HL-60 (cell line): ENCODE data around the gene HPS1.

Experiments
- POLR2AphosphoS5 ChIP-seq: IDR thresholded peaks from 2 replicates; pipeline ENCODE4 v1.6.1; 2012; ENCODE audit warnings: low read depth
- SPI1 ChIP-seq: IDR thresholded peaks from 2 replicates; pipeline ENCODE4 v1.6.1; 2012; ENCODE audit warnings: low read depth, mild to moderate bottlenecking, borderline replicate concordance
- TF ChIP-seq, protein P1 (sequence below): IDR thresholded peaks from 2 replicates; pipeline ENCODE4 v1.6.1; 2012; ENCODE audit warnings: low read depth; ENCODE audit not compliant: insufficient replicate concordance
- TF ChIP-seq, protein P2 (sequence below): IDR thresholded peaks from one replicate; pipeline ENCODE4 v1.5.1; 2011; ENCODE audit warnings: low read length, control low read depth, inconsistent platforms; ENCODE audit not compliant: insufficient read depth

GRCh38 chr10:98433371-98433770, 13.4 kb downstream of the HPS1 start:
- TF ChIP-seq, protein P1, sequence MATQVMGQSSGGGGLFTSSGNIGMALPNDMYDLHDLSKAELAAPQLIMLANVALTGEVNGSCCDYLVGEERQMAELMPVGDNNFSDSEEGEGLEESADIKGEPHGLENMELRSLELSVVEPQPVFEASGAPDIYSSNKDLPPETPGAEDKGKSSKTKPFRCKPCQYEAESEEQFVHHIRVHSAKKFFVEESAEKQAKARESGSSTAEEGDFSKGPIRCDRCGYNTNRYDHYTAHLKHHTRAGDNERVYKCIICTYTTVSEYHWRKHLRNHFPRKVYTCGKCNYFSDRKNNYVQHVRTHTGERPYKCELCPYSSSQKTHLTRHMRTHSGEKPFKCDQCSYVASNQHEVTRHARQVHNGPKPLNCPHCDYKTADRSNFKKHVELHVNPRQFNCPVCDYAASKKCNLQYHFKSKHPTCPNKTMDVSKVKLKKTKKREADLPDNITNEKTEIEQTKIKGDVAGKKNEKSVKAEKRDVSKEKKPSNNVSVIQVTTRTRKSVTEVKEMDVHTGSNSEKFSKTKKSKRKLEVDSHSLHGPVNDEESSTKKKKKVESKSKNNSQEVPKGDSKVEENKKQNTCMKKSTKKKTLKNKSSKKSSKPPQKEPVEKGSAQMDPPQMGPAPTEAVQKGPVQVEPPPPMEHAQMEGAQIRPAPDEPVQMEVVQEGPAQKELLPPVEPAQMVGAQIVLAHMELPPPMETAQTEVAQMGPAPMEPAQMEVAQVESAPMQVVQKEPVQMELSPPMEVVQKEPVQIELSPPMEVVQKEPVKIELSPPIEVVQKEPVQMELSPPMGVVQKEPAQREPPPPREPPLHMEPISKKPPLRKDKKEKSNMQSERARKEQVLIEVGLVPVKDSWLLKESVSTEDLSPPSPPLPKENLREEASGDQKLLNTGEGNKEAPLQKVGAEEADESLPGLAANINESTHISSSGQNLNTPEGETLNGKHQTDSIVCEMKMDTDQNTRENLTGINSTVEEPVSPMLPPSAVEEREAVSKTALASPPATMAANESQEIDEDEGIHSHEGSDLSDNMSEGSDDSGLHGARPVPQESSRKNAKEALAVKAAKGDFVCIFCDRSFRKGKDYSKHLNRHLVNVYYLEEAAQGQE: no peak
- TF ChIP-seq POLR2AphosphoS5: no peak
- TF ChIP-seq, protein P2, sequence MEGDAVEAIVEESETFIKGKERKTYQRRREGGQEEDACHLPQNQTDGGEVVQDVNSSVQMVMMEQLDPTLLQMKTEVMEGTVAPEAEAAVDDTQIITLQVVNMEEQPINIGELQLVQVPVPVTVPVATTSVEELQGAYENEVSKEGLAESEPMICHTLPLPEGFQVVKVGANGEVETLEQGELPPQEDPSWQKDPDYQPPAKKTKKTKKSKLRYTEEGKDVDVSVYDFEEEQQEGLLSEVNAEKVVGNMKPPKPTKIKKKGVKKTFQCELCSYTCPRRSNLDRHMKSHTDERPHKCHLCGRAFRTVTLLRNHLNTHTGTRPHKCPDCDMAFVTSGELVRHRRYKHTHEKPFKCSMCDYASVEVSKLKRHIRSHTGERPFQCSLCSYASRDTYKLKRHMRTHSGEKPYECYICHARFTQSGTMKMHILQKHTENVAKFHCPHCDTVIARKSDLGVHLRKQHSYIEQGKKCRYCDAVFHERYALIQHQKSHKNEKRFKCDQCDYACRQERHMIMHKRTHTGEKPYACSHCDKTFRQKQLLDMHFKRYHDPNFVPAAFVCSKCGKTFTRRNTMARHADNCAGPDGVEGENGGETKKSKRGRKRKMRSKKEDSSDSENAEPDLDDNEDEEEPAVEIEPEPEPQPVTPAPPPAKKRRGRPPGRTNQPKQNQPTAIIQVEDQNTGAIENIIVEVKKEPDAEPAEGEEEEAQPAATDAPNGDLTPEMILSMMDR: no peak
- no peak for TF ChIP-seq SPI1
